Nephron progenitor cell (in vitro differentiated cells): Measurements from ENCODE around the gene SYCE1L.
A peak's percentile ranks its signal among the peaks of the same experiment; 100 is the strongest.

Experiments
- DNase-seq: peaks from one replicate; pipeline ENCODE4 v3.0.0; 2021
- H3K27ac Mint-ChIP-seq: 2 replicates; pipeline ENCODE4 v1.8.0; 2021; ENCODE audit warnings: mild to moderate bottlenecking, moderate library complexity, mixed read lengths
- H3K27me3 Mint-ChIP-seq: 2 replicates; pipeline ENCODE4 v1.8.0; 2021; ENCODE audit warnings: mild to moderate bottlenecking, low read depth, mixed read lengths; ENCODE audit not compliant: poor library complexity
- H3K36me3 Mint-ChIP-seq: 2 replicates; pipeline ENCODE4 v1.8.0; 2021; ENCODE audit warnings: low read depth, mixed read lengths
- H3K4me1 Mint-ChIP-seq: 2 replicates; pipeline ENCODE4 v1.8.0; 2021; ENCODE audit warnings: mixed read lengths
- H3K4me3 Mint-ChIP-seq: 2 replicates; pipeline ENCODE4 v1.8.0; 2021; ENCODE audit warnings: mild to moderate bottlenecking, moderate library complexity, mixed read lengths
- H3K9me3 Mint-ChIP-seq: 2 replicates; pipeline ENCODE4 v1.8.0; 2021; ENCODE audit warnings: mild to moderate bottlenecking, moderate library complexity, mixed read lengths
- TF ChIP-seq, protein P1 (sequence below): fragments of 200-600 bp; sonication (generic); IDR thresholded peaks from 2 replicates; pipeline ENCODE4 v1.5.0; 2021; ENCODE audit warnings: antibody characterized with exemption

Gene SYCE1L

DNA sequence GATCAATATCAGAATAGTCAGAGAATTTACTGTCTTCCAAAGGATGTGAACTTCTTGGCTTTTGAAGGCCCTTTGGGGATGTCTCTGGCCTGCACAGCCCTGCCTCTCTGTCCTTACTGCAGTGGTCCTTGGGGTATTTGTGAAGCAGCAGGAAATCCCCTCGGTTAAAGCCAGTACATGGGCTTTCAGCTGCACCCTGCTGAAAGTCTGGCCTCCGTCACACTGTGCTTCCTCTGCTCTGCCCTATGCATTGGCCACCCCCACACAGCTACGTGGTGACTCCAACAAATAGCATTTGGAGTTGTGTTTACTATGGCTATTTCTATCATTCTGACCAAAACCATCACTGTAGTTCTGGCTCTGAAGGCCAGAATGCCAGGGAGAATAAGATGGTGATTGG, 21.2 kb downstream of the SYCE1L start:
- H3K27ac Mint-ChIP-seq: no peak overlapping the region

DNA sequence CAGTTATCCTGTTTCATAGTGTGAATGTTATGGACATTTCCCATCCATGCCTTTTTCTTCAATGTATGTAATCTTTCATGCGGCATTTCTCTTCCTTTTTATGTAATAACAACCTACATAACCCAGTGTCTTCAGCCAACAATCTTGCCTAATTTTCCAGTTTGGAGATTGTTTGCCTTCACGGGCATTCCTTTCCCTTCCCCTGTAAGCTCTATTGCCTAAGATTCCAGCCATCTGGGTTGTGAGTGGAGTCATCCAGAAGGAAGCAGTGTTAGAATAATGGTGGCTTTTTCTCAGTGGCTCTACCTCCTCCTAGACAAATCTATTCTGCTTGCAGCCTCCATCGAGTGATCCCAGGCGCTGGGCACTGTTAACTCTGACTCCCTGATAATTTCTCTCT, 22.3 kb downstream of the SYCE1L start:
- H3K27me3 Mint-ChIP-seq: peaks cover 4% of the 10 kb centered on the region
- H3K4me1 Mint-ChIP-seq: peaks cover 5% of the 10 kb centered on the region
- peaks cover 7% of the 10 kb centered on the region for H3K9me3 Mint-ChIP-seq
- H3K27ac Mint-ChIP-seq: peak overlapping the region; percentile 81
- peaks cover 31% of the 10 kb centered on the region for H3K36me3 Mint-ChIP-seq
- DNase-seq: no peak
- TF ChIP-seq, protein P1, sequence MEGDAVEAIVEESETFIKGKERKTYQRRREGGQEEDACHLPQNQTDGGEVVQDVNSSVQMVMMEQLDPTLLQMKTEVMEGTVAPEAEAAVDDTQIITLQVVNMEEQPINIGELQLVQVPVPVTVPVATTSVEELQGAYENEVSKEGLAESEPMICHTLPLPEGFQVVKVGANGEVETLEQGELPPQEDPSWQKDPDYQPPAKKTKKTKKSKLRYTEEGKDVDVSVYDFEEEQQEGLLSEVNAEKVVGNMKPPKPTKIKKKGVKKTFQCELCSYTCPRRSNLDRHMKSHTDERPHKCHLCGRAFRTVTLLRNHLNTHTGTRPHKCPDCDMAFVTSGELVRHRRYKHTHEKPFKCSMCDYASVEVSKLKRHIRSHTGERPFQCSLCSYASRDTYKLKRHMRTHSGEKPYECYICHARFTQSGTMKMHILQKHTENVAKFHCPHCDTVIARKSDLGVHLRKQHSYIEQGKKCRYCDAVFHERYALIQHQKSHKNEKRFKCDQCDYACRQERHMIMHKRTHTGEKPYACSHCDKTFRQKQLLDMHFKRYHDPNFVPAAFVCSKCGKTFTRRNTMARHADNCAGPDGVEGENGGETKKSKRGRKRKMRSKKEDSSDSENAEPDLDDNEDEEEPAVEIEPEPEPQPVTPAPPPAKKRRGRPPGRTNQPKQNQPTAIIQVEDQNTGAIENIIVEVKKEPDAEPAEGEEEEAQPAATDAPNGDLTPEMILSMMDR: no peak
- no peak overlapping the region for H3K4me3 Mint-ChIP-seq

More for the DNA sequence above, 21.2 kb downstream of the SYCE1L start:
- H3K4me1 Mint-ChIP-seq: peaks cover 5% of the 10 kb centered on the region
- H3K36me3 Mint-ChIP-seq: peaks cover 33% of the 10 kb centered on the region
- H3K4me3 Mint-ChIP-seq: no peak overlapping the region
- peaks cover 3% of the 10 kb centered on the region for H3K9me3 Mint-ChIP-seq
- H3K27me3 Mint-ChIP-seq: peaks cover 4% of the 10 kb centered on the region
- DNase-seq: no peak
- TF ChIP-seq, protein P1: no peak

DNA sequence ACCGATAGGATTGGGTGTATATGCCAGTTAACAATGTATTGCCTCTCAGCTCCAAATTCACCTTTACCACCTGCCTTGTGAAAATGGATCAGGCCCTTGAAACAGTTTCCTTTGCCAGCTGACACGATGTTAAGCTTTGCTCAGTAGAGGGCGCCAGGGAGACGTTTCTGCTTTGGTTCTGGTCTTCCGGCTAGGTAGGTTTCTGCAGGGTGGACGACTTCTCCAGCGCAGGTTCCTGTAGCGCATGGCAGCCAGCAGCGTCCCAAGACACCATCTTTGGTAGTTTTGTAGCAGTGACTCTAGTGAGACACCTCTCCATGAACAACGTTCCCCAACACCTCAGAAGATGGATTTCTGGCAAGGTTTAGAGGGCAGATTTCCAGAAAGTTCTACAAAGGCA, 24.0 kb downstream of the SYCE1L start:
- Mint-ChIP-seq H3K27ac (no peak overlapping the region), H3K4me3 (no peak overlapping the region), H3K27me3 (peaks cover 7% of the 10 kb centered on the region), H3K36me3 (peaks cover 26% of the 10 kb centered on the region), H3K9me3 (peaks cover 7% of the 10 kb centered on the region), H3K4me1 (peaks cover 5% of the 10 kb centered on the region)
- TF ChIP-seq, protein P1: peak; percentile 33
- no peak for DNase-seq

DNA sequence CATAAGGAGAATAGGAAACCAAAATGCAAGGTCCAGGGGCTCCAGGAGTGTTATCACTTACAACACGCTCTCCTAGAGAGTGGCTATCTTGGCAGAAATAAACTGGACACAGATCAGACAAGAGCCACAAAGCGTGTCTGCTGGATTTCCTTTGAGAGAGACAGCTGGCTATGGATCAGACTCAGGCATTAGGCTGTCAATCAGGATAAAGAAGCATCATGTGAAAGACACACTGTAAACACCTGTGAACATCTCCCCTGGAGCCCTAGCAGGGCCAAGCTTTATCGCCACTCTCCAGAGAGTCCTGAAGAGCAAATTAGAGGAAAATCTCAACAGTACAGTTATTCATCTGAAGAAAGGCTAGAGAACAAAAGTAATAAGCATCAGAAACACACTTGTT, 26.0 kb downstream of the SYCE1L start:
- Mint-ChIP-seq H3K4me3 (no peak overlapping the region), H3K36me3 (peaks cover 21% of the 10 kb centered on the region), H3K27me3 (peaks cover 7% of the 10 kb centered on the region), H3K9me3 (peaks cover 7% of the 10 kb centered on the region), H3K4me1 (peaks cover 11% of the 10 kb centered on the region), H3K27ac (no peak overlapping the region)
- TF ChIP-seq, protein P1: no peak
- DNase-seq: no peak

DNA sequence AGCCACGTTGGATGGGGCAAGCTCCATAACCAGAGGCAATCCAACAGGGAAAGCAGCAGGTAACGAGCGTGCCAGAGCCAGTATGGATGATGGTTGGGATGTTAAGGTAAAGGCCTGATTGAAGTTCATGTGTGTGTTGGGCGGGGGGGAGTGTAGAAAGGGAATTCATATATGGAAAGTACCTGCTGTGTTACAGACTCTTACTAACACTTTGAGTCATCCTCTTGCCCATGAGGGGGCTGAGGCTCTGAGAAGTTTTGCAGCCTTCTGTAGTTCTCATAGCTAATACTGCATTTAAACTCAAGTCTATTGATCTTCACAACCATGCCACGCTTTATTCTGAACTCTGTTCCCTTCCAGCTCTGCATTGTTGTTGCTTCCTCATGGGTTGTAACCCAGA, 28.5 kb downstream of the SYCE1L start:
- no peak overlapping the region for H3K4me3 Mint-ChIP-seq
- H3K4me1 Mint-ChIP-seq: peaks cover 11% of the 10 kb centered on the region
- H3K36me3 Mint-ChIP-seq: peaks cover 16% of the 10 kb centered on the region
- DNase-seq: no peak
- H3K27me3 Mint-ChIP-seq: peaks cover 7% of the 10 kb centered on the region
- H3K27ac Mint-ChIP-seq: no peak overlapping the region
- peaks cover 7% of the 10 kb centered on the region for H3K9me3 Mint-ChIP-seq
- TF ChIP-seq, protein P1: no peak

DNA sequence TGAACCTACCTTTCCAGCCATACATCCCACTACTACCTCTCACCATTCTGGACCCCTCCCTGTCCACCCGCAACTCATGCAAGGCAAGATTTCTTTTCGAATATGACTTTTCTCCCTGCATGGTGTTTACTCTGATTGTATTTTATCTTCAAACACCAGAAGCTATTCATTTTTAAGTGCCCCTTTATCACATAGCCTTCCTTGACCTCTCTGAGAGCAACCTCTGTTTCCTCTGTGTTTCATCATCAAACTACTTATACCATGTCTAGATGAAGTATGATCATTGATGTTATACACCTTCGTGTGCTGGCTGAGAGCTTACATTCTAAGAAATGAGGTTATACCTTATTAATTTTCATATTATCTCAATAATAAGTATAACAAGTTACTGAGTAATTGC, 31.8 kb downstream of the SYCE1L start:
- H3K36me3 Mint-ChIP-seq: no peaks in the 10 kb centered on the region
- H3K4me3 Mint-ChIP-seq: no peak overlapping the region
- no peak overlapping the region for H3K27ac Mint-ChIP-seq
- H3K9me3 Mint-ChIP-seq: no peaks in the 10 kb centered on the region
- H3K4me1 Mint-ChIP-seq: peaks cover 23% of the 10 kb centered on the region
- TF ChIP-seq, protein P1: no peak
- H3K27me3 Mint-ChIP-seq: peaks cover 4% of the 10 kb centered on the region
- no peak for DNase-seq
